ENCODE data around the gene LHB. TPM values are rescaled to one million over a fixed set of nuclear protein-coding genes. Genes with fewer than 3 reads are reported as not detected.
"Not testable (repeated sequence)": the region's sequence is repeated elsewhere in the genome, so short reads cannot be mapped to it uniquely, and the experiment has no call there.

LHB gene
- total and polyA plus RNA-seq, 2 of the 4 experiments (the other 2 are of a cell fraction), result not detected

DNA sequence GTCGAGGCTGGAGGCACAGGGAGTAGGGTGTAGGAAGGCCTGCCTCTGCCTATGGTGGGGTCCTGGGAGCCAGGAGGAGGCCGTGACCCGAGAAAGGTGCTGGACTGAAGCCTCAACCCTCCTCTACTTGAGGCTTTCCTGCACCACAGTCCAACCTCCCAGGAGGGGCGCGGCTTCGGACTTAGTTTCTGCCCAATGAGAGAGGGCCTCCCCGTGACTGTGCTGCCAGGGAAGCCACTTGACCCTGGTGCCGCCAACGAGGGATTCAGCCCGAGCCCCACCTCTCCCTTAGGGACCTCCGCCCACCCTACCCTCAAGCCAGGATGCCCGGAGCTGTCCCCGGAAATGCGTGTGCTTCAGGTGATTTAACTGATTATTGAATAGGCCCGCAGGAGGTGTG lies 7.3 kb upstream of the LHB start, which contains the start of gene CGB3:
CGB3 (minus strand) TSS at position 101 of the 400 bp plus-strand sequence. CDS start 362 bp downstream, outside the sequence.
- H3K27ac ChIP-seq (ENCODE audit: insufficient read depth, low read length); H3K9me1 ChIP-seq (ENCODE audit: insufficient read depth, low read length); H4K91ac ChIP-seq (ENCODE audit: insufficient read depth, low read depth, low read length); H3K14ac ChIP-seq (replicated peaks; ENCODE audit: low read depth, low read length); H2BK15ac ChIP-seq (ENCODE audit: low read depth, low read length); CTCF ChIA-PET; BruUV-seq (replicated peaks); in situ Hi-C loops (cut with MboI; ENCODE audit: low sequenced_read_pairs); POLR2A ChIA-PET (ENCODE audit: unreplicated experiment); H3K79me1 ChIP-seq (ENCODE audit: low read depth in 1 of 2, low read length in 2 of 2); H3K4ac ChIP-seq (ENCODE audit: low read depth, low read length); DNase-seq; intact Hi-C loops (cut with micrococcal nuclease); H2BK120ac ChIP-seq (ENCODE audit: low read depth, low read length); H2BK5ac ChIP-seq (ENCODE audit: low read depth, low read length, poor library complexity, severe bottlenecking); ATAC-seq (ENCODE audit: low read depth); H3K4me1 ChIP-seq (ENCODE audit: control insufficient read depth, insufficient read depth, low read length); H3K56ac ChIP-seq (ENCODE audit: extremely low read depth, insufficient read depth, low read length); H3K4me2 ChIP-seq (ENCODE audit: low read depth, low read length); H3K4me3 ChIP-seq (ENCODE audit: insufficient read depth, low read depth, low read length); H3K36me3 ChIP-seq (ENCODE audit: control insufficient read depth, insufficient read depth, low read length); H3K27me3 ChIP-seq (ENCODE audit: control insufficient read depth, insufficient read depth, low read length); H4K20me1 ChIP-seq (ENCODE audit: insufficient read depth, low read length); H4K5ac ChIP-seq (ENCODE audit: low read depth, low read length); H2AK5ac ChIP-seq (ENCODE audit: low read depth, low read length); H3K9ac ChIP-seq (ENCODE audit: low read depth, low read length); H2AFZ ChIP-seq (replicated peaks; ENCODE audit: low read length, poor library complexity); dilution Hi-C loops (cut with HindIII; ENCODE audit: low sequenced_read_pairs, unreplicated experiment); H3K9me3 ChIP-seq (ENCODE audit: control insufficient read depth, insufficient read depth, low read length); H2AK9ac ChIP-seq (replicated peaks; ENCODE audit: low read depth, low read length, poor library complexity); H3K23ac ChIP-seq (ENCODE audit: low read depth, low read length); H4K8ac ChIP-seq (ENCODE audit: low read depth in 2 of 2, low read length in 2 of 2); H3K18ac ChIP-seq (ENCODE audit: low read depth, low read length); H2BK20ac ChIP-seq (ENCODE audit: low read depth, low read length): not testable (repeated sequence)
- WGBS, 2 experiments (ENCODE audit: extremely low coverage in 2 of 2, insufficient read length in 1 of 2), result no CpG with 5 or more reads among the region's 15 CpGs

Data from IMR-90 (cell line).